DMS79 treated with DMSO at 0.1 percent for 48 hours (cell line): ENCODE results near the gene STAG1.

Experiments used
- DNase-seq: peaks from one replicate; lab custom pipeline; 2025; lab: John Stamatoyannopoulos, UW

STAG1 gene

GRCh38 chr3:136329593-136329992 is 422.6 kb downstream of the STAG1 start:
- no peak for DNase-seq

- no peak for DNase-seq
Measured at GRCh38 chr3:136327671-136328070, 424.5 kb downstream of the STAG1 start.

DNA sequence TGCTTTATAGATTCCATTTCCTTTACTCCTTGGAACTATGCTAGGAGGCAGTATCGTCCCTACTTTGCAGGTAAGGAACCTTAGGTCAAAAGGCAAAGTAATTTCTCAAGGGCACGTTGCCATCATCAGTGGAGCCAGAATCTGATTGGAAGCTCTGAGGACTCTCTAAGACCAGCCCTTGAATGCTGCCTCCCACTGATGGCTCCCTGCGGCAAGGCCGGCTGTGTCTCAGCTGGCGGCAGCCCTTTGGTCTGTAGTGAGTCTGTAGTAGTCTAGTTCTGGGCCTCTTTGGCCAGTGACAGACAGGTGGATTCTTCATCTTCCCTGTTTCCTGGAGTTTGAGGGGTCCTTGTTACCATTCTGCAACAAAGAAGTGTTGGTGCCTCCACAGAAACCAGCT is 425.9 kb downstream of the STAG1 start:
- no peak for DNase-seq

GRCh38 chr3:136311968-136312367 is 440.2 kb downstream of the STAG1 start:
- DNase-seq: no peak

GRCh38 chr3:136311261-136311660 is 440.9 kb downstream of the STAG1 start:
- DNase-seq: no peak

DNA sequence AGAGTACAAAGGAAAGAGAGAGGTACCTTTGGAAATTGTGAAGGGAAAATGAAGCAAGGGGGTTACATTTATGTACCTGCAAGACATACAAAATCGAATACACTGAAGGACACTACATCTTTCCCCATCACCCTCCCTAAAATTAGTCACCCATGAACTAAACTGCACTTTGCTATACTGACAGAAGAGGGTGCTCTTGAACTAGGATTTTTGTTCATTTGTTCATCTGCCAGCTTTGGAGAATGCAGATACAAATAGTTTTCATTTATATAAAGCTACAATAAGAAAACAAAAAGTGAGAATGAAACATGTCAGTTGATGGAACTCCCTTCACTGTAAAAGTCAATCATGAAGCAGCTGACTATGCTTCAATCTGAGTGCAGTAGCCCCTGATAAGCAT is 446.3 kb downstream of the STAG1 start:
- DNase-seq: no peak

GRCh38 chr3:136300444-136300843 is 451.7 kb downstream of the STAG1 start:
- DNase-seq: no peak

- no peak for DNase-seq
Measured at GRCh38 chr3:136297826-136298225, 454.4 kb downstream of the STAG1 start.

DNA sequence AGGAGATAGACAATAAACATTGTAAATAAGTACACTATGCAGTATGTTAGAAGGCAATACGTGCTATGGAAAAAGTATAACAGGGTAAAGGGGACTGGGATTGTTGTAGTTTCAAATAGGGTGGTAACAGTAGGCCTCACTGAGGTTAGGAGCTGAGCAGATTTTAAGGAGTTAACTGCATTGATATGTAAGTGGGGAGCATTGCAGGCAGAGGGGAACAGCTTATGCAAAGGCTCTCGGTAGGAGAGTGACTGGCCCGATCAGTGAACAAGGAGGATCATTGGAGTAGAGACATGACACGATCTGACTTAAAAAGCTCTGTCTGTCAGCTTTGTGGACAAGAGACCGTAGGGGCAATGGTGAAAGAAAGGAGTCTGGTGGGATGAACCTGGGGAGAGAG is 455.2 kb downstream of the STAG1 start:
- no peak for DNase-seq

DNA sequence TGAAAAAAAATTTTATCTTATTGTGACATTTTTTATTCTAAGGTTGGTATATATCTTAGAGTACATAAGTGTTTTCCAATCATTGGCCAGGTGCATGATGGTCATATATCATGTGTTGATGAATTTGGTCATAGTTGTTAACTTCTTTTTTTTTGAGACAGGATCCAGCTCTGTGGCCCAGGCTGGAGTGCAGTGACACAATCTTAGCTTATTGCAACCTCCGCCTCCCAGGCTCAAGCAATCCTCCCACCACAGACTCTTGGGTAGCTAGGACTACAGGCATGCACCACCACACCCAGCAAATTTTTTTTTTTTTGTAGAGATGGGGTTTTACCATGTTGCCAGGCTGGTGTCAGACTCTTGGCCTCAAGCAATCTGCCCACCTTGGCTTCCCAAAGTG is 458.0 kb downstream of the STAG1 start:
- no peak for DNase-seq

DNA sequence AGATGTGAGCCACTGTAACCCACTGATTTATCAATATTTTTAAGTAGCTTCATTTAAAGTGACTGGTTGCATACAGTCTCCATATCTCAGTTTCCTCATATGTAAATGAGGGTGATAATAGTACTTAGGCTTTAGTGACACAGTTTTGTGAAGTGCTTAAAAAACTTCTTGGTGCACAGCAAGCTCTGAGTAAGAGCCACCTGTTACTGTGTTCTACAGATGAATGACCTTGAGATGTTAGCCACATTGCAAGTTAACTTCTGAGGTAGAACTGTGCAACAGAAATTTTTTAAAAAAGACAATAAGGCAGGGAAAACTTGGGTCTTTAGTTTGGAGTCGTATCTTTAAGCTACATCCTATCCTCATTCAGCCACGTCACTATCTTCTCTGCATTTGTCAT is 458.9 kb downstream of the STAG1 start:
- no peak for DNase-seq

DNA sequence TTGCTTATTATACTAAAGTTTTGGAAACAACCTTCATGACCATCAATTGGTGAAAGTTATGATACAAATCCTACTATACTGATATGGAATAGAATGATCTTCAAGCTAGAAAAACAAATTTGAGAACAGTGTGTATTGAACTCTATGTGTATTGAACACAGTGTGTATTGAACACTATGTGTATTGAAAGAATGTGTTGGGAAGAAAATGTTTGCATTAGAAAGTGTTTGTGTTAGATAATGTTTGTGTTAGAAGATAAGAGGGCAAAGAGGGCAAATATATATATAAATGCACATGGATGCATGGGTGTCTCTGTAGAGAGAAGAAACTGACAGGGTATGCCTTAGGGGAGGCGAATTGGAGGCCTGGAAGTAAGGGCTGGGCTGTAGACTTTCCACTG is 459.7 kb downstream of the STAG1 start:
- no peak for DNase-seq

DNA sequence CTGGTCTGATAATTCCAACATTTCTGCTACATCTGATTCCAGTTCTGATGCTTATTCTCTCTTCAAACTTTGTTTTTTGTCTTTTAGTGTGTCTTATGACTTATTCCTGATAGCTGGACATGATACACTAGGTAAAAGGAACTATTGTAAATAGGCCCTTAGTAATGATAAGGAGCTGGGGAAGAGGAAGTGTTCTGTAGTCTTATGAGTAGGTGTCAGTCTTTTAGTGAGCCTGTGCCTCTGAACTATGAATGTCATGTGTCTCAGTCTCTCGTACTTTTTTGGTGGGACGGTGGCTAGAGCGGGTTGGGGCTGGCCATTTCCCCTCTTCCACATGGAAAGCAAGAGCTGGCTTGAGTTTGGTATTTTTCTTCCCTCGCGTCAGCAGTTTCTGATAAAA is 460.9 kb downstream of the STAG1 start:
- DNase-seq: no peak
